ENCODE results near the gene CLDND2.

GRCh38 chr19:51392701-51393100, 23.9 kb upstream of the CLDND2 start:
- TF ChIP-seq YY1 (IDR thresholded peaks at IDR 0.05; ENCODE audit: insufficient read depth, insufficient read length), result no peak
- no peak for TF ChIP-seq ZNF274 (IDR thresholded peaks at IDR 0.05; ENCODE audit: low read depth, low read length)
- TF ChIP-seq SUZ12 (IDR thresholded peaks at IDR 0.05; ENCODE audit: extremely low read depth, insufficient read depth, insufficient read length), result no peak
